Posterior vena cava (tissue), 2 donors: ENCODE measurements around the gene EID1. TPM values are rescaled to one million over a fixed set of nuclear protein-coding genes. Genes with fewer than 3 reads are reported as not detected.

ENCODE experiments used
- total RNA-seq, 2 donors: library from RNA; stranded (reverse); fragmentation: NEBNext Ultra II Directional; extraction: Animal tissue kit (Norgen Biotek cat#: 25700); gene quantifications; one replicate each; pipeline ENCODE4 v1.2.1, GENCODE V29; 2021
- donor health status: DM: yes; HTN: yes; CAD: no.
- donor health status: DM: yes; HTN: yes; CAD: no.

Gene EID1
- total RNA-seq, 2 donors from 2014 or later, result 202 to 230 TPM

Other genes starting within 250 kb of the EID1 start
- gene FBN1, start 232.4 kb upstream of the EID1 start, total RNA-seq, result 100 to 1,000 TPM; 194 to 541 TPM
- 1 to 10 TPM; 3.3 to 4.1 TPM for gene CEP152, start 67.1 kb upstream of the EID1 start, total RNA-seq
- gene SHC4, start 85.8 kb downstream of the EID1 start, total RNA-seq, result 1 to 10 TPM; 6.2 to 9.7 TPM
- 10 to 100 TPM; 51.9 to 58.4 TPM for gene SECISBP2L, start 168.3 kb downstream of the EID1 start, total RNA-seq